Measurements from ENCODE around the gene SPOCK1. TPM values are rescaled to one million over a fixed set of nuclear protein-coding genes. Genes with fewer than 3 reads are reported as not detected.
A peak's percentile ranks its signal among the peaks of the same experiment; 100 is the strongest.

SPOCK1 gene
- total and polyA plus RNA-seq, 2 experiments from 2014 or later = 268 to 471 TPM

DNA sequence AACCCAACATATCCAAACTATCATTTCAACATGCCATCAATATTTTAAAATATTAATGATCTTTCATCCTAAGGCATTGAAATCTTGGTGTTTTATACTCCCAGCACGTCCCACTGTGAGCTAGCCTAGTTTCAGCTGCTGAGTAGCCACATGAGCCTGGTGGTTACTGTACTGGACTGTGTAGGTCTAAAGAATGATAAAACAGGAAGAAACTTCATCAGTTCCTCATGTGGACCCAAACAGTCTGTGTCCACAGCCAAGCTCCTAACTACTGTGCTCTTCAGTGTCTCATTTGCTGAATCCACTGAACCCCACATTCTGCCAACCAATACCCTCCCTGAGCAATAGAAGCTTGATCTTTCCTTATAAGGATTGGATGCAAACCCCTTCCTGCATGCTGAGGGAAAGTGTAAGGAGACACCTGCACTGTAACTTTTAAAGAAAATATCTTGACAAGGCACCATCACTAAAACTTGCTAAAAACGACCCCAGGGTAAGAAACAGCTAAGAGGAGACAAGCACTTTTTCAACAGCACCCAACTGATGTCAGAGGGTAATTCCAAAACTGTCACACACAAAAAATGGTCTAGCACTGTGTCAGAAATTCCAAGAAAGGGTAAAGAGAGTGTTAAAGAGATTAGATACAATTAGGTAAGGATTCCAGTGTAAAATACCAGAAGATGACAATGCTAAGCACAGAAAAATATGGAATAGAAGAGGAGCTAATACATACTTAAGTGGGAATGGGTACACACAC, 126.9 kb downstream of the SPOCK1 start:
- no peak overlapping the region for H3K4me3 ChIP-seq
- no peaks in the 10 kb centered on the region for H3K27me3 ChIP-seq (replicated peaks; ENCODE audit: insufficient read depth)
- DNase-seq = no peak
- H3K4me2 ChIP-seq (ENCODE audit: unreplicated experiment) = peak overlapping the region; percentile 3
- H4K20me1 ChIP-seq (ENCODE audit: insufficient read depth) = no peaks in the 10 kb centered on the region
- no peaks in the 10 kb centered on the region for H3K9me3 ChIP-seq (ENCODE audit: low read depth)
- H2AFZ ChIP-seq = no peak overlapping the region
- H3K27ac ChIP-seq = peak overlapping the region; percentile 23
- peaks cover 40% of the 10 kb centered on the region for H3F3A ChIP-seq (ENCODE audit: insufficient read depth)
- no peak for TF ChIP-seq EZH2 (IDR thresholded peaks at IDR 0.05; ENCODE audit: insufficient read depth, poor library complexity, severe bottlenecking)
- in situ Hi-C loops (cut with MboI) = no loop called here
- H3K4me1 ChIP-seq (ENCODE audit: insufficient read depth) = peaks cover 43% of the 10 kb centered on the region
- WGBS, 2 experiments (ENCODE audit: low coverage in 1 of 2, low lambda C conversion rate in 2 of 2, missing lambda C conversion rate in 2 of 2) = 75% methylated on average over 2 of the region's 2 CpGs
- no peaks in the 10 kb centered on the region for H3K9me2 ChIP-seq (ENCODE audit: insufficient read depth)
- H3K36me3 ChIP-seq (ENCODE audit: low read depth) = no peaks in the 10 kb centered on the region
- H3K79me2 ChIP-seq (ENCODE audit: insufficient read depth) = peaks cover 83% of the 10 kb centered on the region
- no peak overlapping the region for H3K9ac ChIP-seq

DNA sequence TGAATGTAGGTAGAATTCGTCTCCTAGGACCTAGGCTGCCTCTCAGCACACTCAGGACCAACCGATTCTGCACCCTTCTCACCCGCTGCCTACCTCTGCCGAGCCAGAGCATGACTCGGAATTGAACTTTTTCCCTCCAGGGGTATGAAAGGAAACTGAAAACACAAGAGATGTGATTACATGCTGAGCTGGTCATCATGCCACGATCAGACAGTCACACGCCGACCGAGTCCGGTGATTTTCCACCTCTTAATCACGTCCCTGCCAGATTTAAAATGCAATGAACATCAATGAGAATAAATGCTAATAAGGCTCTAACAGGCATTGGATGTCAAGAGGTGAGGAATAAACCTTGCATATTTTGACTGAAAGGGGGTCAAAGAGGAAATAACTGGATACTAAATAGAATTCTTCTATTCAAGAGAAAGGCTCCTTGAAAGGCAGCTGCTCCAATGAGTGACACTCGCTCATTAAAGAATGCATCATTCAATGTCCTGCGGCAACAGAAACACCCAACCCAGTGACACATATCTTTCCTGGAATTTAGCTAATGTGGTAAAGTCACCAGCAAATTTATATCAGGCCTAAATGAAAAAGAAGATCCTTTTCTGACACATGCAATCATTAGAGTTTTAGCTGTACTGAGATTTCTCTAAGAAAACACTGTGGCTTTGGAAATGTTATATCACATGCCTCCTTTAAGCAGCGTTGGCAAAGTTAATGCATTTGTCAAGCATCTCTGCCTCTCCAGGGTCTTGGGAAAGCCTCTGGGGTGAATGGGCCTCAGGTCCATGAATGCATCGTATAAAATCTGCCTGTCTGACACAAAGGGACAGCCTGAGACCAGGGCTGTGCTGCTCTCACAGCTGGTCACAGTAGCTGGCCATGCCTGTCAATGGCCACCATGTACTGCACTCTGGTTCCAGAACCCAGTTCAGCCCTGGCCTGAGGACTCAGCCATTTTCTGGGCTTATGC, 128.7 kb downstream of the SPOCK1 start:
- H3K9me2 ChIP-seq (ENCODE audit: insufficient read depth) = no peaks in the 10 kb centered on the region
- H3K36me3 ChIP-seq (ENCODE audit: low read depth) = no peaks in the 10 kb centered on the region
- H3K9ac ChIP-seq = no peak overlapping the region
- H4K20me1 ChIP-seq (ENCODE audit: insufficient read depth) = no peaks in the 10 kb centered on the region
- no peaks in the 10 kb centered on the region for H3K9me3 ChIP-seq (ENCODE audit: low read depth)
- TF ChIP-seq EZH2phosphoT487 (IDR thresholded peaks at IDR 0.05; ENCODE audit: insufficient read depth, low read depth) = no peak
- no peak for TF ChIP-seq EZH2 (IDR thresholded peaks at IDR 0.05; ENCODE audit: insufficient read depth, poor library complexity, severe bottlenecking)
- H3K4me3 ChIP-seq = no peak overlapping the region
- peak overlapping the region; percentile 1 for H3K4me2 ChIP-seq (ENCODE audit: unreplicated experiment)
- in situ Hi-C loops (cut with MboI) = no loop called here
- WGBS, 2 experiments (ENCODE audit: low coverage in 1 of 2, low lambda C conversion rate in 2 of 2, missing lambda C conversion rate in 2 of 2) = 64 to 78% methylated on average over 15 of the region's 15 CpGs
- peaks cover 50% of the 10 kb centered on the region for H3F3A ChIP-seq (ENCODE audit: insufficient read depth)
- H3K4me1 ChIP-seq (ENCODE audit: insufficient read depth) = peaks cover 58% of the 10 kb centered on the region
- DNase-seq = peak; percentile 59
- no peaks in the 10 kb centered on the region for H3K27me3 ChIP-seq (replicated peaks; ENCODE audit: insufficient read depth)
- H3K79me2 ChIP-seq (ENCODE audit: insufficient read depth) = peaks cover 79% of the 10 kb centered on the region
- peak overlapping the region; percentile 64 for H3K27ac ChIP-seq
- no peak overlapping the region for H2AFZ ChIP-seq

DNA sequence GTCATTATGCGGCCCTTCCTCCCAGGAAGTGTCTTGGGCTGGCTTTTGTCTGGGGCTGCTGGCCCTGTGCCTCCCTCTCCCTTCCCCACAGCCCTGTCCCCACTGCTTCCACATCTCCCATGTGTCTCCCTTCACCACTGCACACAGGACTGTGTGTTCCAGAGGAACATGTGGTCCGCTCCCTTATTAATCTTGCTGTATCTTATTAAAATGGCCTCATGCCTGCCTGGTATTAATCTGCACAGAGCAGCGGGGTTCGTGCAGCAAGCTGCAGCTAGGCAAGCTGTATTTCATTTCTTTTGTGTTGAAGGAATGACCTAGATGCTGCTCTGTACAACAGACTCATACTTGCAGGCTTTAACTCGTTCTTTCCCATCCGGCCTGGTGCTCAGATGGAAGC, 130.5 kb downstream of the SPOCK1 start:
- H3K9me2 ChIP-seq (ENCODE audit: insufficient read depth) = no peaks in the 10 kb centered on the region
- H3K4me1 ChIP-seq (ENCODE audit: insufficient read depth) = peaks cover 70% of the 10 kb centered on the region
- peaks cover 74% of the 10 kb centered on the region for H3K79me2 ChIP-seq (ENCODE audit: insufficient read depth)
- H3K4me2 ChIP-seq (ENCODE audit: unreplicated experiment) = no peak overlapping the region
- TF ChIP-seq EZH2 (IDR thresholded peaks at IDR 0.05; ENCODE audit: insufficient read depth, poor library complexity, severe bottlenecking) (no peak), EZH2phosphoT487 (IDR thresholded peaks at IDR 0.05; ENCODE audit: insufficient read depth, low read depth) (no peak)
- H3K27me3 ChIP-seq (replicated peaks; ENCODE audit: insufficient read depth) = no peaks in the 10 kb centered on the region
- 96 to 98% methylated on average over 6 of the region's 6 CpGs for WGBS, 2 experiments (ENCODE audit: low coverage in 1 of 2, low lambda C conversion rate in 2 of 2, missing lambda C conversion rate in 2 of 2)
- no peak overlapping the region for H2AFZ ChIP-seq
- no peak overlapping the region for H3K4me3 ChIP-seq
- H3K9ac ChIP-seq = no peak overlapping the region
- no peak overlapping the region for H3K27ac ChIP-seq
- H3K9me3 ChIP-seq (ENCODE audit: low read depth) = no peaks in the 10 kb centered on the region
- no peaks in the 10 kb centered on the region for H4K20me1 ChIP-seq (ENCODE audit: insufficient read depth)
- no peaks in the 10 kb centered on the region for H3K36me3 ChIP-seq (ENCODE audit: low read depth)
- no peak for DNase-seq
- peaks cover 63% of the 10 kb centered on the region for H3F3A ChIP-seq (ENCODE audit: insufficient read depth)
- in situ Hi-C loops (cut with MboI) = no loop called here

DNA sequence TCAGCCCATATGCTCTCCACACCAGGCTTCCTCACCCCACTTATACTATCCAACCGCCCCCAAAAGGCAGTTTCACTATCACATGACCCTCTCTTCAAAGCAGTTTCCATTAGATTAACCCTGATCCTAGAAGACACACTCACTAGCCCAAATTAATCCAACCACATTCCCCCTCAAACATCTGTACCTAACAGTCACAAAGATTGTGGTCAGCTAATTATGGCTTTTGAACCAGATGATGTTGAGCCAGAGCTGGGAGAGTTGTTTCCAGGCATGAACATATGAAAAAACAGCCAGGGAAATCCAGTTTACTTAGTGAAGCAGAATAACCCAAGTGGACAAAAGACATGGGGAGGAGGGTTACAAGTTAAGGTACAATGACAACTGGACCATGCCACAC, 131.2 kb downstream of the SPOCK1 start:
- Histone ChIP-seq H3K4me1 (ENCODE audit: insufficient read depth) (peaks cover 64% of the 10 kb centered on the region), H4K20me1 (ENCODE audit: insufficient read depth) (no peaks in the 10 kb centered on the region), H2AFZ (no peak overlapping the region), H3K9me2 (ENCODE audit: insufficient read depth) (no peaks in the 10 kb centered on the region), H3F3A (ENCODE audit: insufficient read depth) (peaks cover 60% of the 10 kb centered on the region), H3K4me2 (ENCODE audit: unreplicated experiment) (no peak overlapping the region), H3K9me3 (ENCODE audit: low read depth) (no peaks in the 10 kb centered on the region), H3K4me3 (no peak overlapping the region), H3K27ac (no peak overlapping the region), H3K36me3 (ENCODE audit: low read depth) (no peaks in the 10 kb centered on the region), H3K27me3 (replicated peaks; ENCODE audit: insufficient read depth) (no peaks in the 10 kb centered on the region), H3K9ac (no peak overlapping the region), H3K79me2 (ENCODE audit: insufficient read depth) (peaks cover 74% of the 10 kb centered on the region)
- in situ Hi-C loops (cut with MboI) = no loop called here
- 91 to 100% methylated on average over 1 of the region's 1 CpG for WGBS, 2 experiments (ENCODE audit: low coverage in 1 of 2, low lambda C conversion rate in 2 of 2, missing lambda C conversion rate in 2 of 2)
- no peak for TF ChIP-seq EZH2 (IDR thresholded peaks at IDR 0.05; ENCODE audit: insufficient read depth, poor library complexity, severe bottlenecking)
- TF ChIP-seq EZH2phosphoT487 (IDR thresholded peaks at IDR 0.05; ENCODE audit: insufficient read depth, low read depth) = no peak
- no peak for DNase-seq
